ENCODE measurements around the gene ALPL. TPM values are rescaled to one million over a fixed set of nuclear protein-coding genes. Genes with fewer than 3 reads are reported as not detected.

ALPL gene
- total RNA-seq, 1 donor from 2014 or later: 43.1 TPM

GRCh38 chr1:21494196-21494595 is 15.0 kb upstream of the ALPL start:
- Mint-ChIP-seq H3K36me3 (no peaks in the 10 kb centered on the region), H3K4me1 (ENCODE audit: unreplicated experiment) (peaks cover 11% of the 10 kb centered on the region), H3K27me3 (peaks cover 11% of the 10 kb centered on the region), H3K27ac (no peak overlapping the region), H3K9me3 (peaks cover 5% of the 10 kb centered on the region), H3K4me3 (no peak overlapping the region)
- TF ChIP-seq, protein P1, sequence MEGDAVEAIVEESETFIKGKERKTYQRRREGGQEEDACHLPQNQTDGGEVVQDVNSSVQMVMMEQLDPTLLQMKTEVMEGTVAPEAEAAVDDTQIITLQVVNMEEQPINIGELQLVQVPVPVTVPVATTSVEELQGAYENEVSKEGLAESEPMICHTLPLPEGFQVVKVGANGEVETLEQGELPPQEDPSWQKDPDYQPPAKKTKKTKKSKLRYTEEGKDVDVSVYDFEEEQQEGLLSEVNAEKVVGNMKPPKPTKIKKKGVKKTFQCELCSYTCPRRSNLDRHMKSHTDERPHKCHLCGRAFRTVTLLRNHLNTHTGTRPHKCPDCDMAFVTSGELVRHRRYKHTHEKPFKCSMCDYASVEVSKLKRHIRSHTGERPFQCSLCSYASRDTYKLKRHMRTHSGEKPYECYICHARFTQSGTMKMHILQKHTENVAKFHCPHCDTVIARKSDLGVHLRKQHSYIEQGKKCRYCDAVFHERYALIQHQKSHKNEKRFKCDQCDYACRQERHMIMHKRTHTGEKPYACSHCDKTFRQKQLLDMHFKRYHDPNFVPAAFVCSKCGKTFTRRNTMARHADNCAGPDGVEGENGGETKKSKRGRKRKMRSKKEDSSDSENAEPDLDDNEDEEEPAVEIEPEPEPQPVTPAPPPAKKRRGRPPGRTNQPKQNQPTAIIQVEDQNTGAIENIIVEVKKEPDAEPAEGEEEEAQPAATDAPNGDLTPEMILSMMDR (conservative IDR thresholded peaks at IDR 0.05): no peak
- DNase-seq (ENCODE audit: extremely low spot score, unreplicated experiment): no peak

GRCh38 chr1:21495225-21495820 is 13.9 kb upstream of the ALPL start:
- Mint-ChIP-seq H3K9me3 (peaks cover 5% of the 10 kb centered on the region), H3K27ac (peak overlapping the region; percentile 98), H3K4me1 (ENCODE audit: unreplicated experiment) (peaks cover 11% of the 10 kb centered on the region), H3K27me3 (peaks cover 13% of the 10 kb centered on the region), H3K36me3 (no peaks in the 10 kb centered on the region), H3K4me3 (peak overlapping the region; percentile 39)
- no peak for DNase-seq (ENCODE audit: extremely low spot score, unreplicated experiment)
- TF ChIP-seq, protein P1 (conservative IDR thresholded peaks at IDR 0.05): no peak

- H3K4me3 Mint-ChIP-seq: no peak overlapping the region
- TF ChIP-seq, protein P1 (conservative IDR thresholded peaks at IDR 0.05): no peak
- peaks cover 13% of the 10 kb centered on the region for H3K27me3 Mint-ChIP-seq
- no peak for DNase-seq (ENCODE audit: extremely low spot score, unreplicated experiment)
- H3K4me1 Mint-ChIP-seq (ENCODE audit: unreplicated experiment): peaks cover 11% of the 10 kb centered on the region
- no peak overlapping the region for H3K27ac Mint-ChIP-seq
- H3K9me3 Mint-ChIP-seq: peaks cover 5% of the 10 kb centered on the region
- no peaks in the 10 kb centered on the region for H3K36me3 Mint-ChIP-seq
These were observed 13.2 kb upstream of the ALPL start for GRCh38 chr1:21496063-21496462.

GRCh38 chr1:21496886-21497285 is 12.3 kb upstream of the ALPL start:
- Mint-ChIP-seq H3K4me1 (ENCODE audit: unreplicated experiment) (peaks cover 11% of the 10 kb centered on the region), H3K4me3 (no peak overlapping the region), H3K27ac (no peak overlapping the region), H3K36me3 (no peaks in the 10 kb centered on the region), H3K9me3 (peaks cover 5% of the 10 kb centered on the region), H3K27me3 (peaks cover 13% of the 10 kb centered on the region)
- DNase-seq (ENCODE audit: extremely low spot score, unreplicated experiment): no peak
- TF ChIP-seq, protein P1 (conservative IDR thresholded peaks at IDR 0.05): no peak

DNA sequence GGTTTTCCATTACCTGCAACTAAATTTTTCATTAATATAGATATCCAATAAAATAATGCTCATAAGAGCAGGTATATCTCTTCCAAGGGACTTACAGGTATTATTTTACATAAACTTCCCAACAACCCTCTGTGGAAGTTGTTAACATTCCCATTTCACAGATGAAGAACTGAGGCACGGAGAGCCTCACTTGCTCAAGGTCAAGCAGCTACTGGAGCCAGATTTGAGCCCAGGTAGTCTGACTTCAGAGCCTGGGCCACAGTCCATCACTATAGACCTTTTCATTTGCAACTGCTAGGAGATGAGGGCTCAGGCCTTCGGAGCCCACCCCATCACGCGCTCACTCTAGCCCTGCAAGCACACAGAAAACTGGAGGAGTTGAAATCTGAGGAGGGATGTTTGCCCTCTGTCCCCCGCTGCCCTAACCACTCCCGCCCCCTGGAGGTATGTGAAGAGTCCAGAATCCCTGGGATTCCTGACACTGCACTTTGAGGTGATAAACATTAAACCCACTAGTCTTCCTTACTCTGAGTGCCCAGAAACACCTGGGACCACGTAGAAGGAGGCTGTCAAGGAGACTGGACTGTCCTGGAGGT is 11.7 kb upstream of the ALPL start:
- TF ChIP-seq, protein P1 (conservative IDR thresholded peaks at IDR 0.05): peak; percentile 22
- H3K9me3 Mint-ChIP-seq: peaks cover 5% of the 10 kb centered on the region
- no peak overlapping the region for H3K27ac Mint-ChIP-seq
- no peaks in the 10 kb centered on the region for H3K36me3 Mint-ChIP-seq
- H3K4me1 Mint-ChIP-seq (ENCODE audit: unreplicated experiment): peaks cover 5% of the 10 kb centered on the region
- no peak overlapping the region for H3K4me3 Mint-ChIP-seq
- no peak for DNase-seq (ENCODE audit: extremely low spot score, unreplicated experiment)
- peaks cover 10% of the 10 kb centered on the region for H3K27me3 Mint-ChIP-seq

All from type B pancreatic cell (in vitro differentiated cells).